Upper lobe of left lung (tissue), 6 donors: ENCODE results near the gene JMJD1C. TPM values are rescaled to one million over a fixed set of nuclear protein-coding genes. Genes with fewer than 3 reads are reported as not detected.

Experiments used
- ATAC-seq, 2 donors: fragments of 200-7000 bp; cut with Tn5 transposase; one replicate each; pipeline ENCODE4 v1.9.1; 2022; ENCODE audit warnings: mild to moderate bottlenecking in 2 of 2, moderate library complexity in 2 of 2; ENCODE audit not compliant: low FRiP score in 2 of 2
- DNase-seq, 2 donors: peaks; one replicate each; pipeline ENCODE4 v3.0.0-alpha.2; 2019 to 2020
- H3K27ac ChIP-seq, 4 donors: fragments of 200-600 bp; sonication (generic); one replicate each; pipeline ENCODE4 v1.5.1; 2016 to 2019
- H3K27me3 ChIP-seq, 4 donors: fragments of 200-600 bp; sonication (generic); one replicate each; pipeline ENCODE4 v1.5.1; 2017 to 2019
- H3K36me3 ChIP-seq, 4 donors: fragments of 200-600 bp; sonication (generic); one replicate each; pipeline ENCODE4 v1.5.1; 2016 to 2019
- H3K4me1 ChIP-seq, 4 donors: fragments of 200-600 bp; sonication (generic); one replicate each; pipeline ENCODE4 v1.5.1; 2018 to 2019
- H3K4me3 ChIP-seq, 4 donors: fragments of 200-600 bp; sonication (generic); one replicate each; pipeline ENCODE4 v1.5.1; 2017 to 2019; ENCODE audit warnings: mild to moderate bottlenecking in 2 of 4, moderate library complexity in 1 of 4
- H3K9me3 ChIP-seq, 4 donors: fragments of 200-600 bp; sonication (generic); one replicate each; pipeline ENCODE4 v1.5.1; 2018 to 2019
- EP300 ChIP-seq, 4 donors: sonication (generic); formaldehyde crosslinking; IDR thresholded peaks; one replicate each; pipeline ENCODE4 v1.5.1; 2017; ENCODE audit warnings: antibody characterized with exemption in 4 of 4, control low read depth in 2 of 4
- POLR2A ChIP-seq, 4 donors: fragments of 450-650 bp; IDR thresholded peaks; one replicate each; pipeline ENCODE4 v1.5.1; 2016 to 2017; ENCODE audit warnings: antibody characterized with exemption in 4 of 4, mild to moderate bottlenecking in 2 of 4
- POLR2AphosphoS5 ChIP-seq, 2 donors: sonication (generic); formaldehyde crosslinking; IDR thresholded peaks; one replicate each; pipeline ENCODE4 v1.5.1; 2017; ENCODE audit warnings: antibody characterized with exemption in 2 of 2
- WGBS, 2 donors: methylation state at CpG; one replicate each; pipeline ENCODE4 v1.1.5; 2017 to 2018; 5-methylcytosine and 5-hydroxymethylcytosine counted together
- total RNA-seq, 6 donors: library from RNA; depleted of rRNA in 4 of 6; stranded (reverse); fragments of >200 nt in 4 of 6; gene quantifications; one replicate each; pipeline versions ENCODE4 v1.1.0 to v1.2.1, GENCODE V29; 2016 to 2021
- TF ChIP-seq, protein P1 (sequence below), 6 experiments: fragments of 450-650 bp in 4 of 6; fragments of 200-600 bp in 2 of 6; sonication (generic) in 2 of 6; IDR thresholded peaks; one replicate each; pipeline ENCODE4 v1.5.1; 2016 to 2019; ENCODE audit warnings: antibody characterized with exemption in 6 of 6
- donor health status: DM: no; HTN: no; CAD: no; lungs with moderate emphysema.
- donor health status: DM: no; HTN: yes; CAD: no; lungs with severe emphysema.

JMJD1C gene
- total RNA-seq, 6 donors from 2014 or later = 80.2 to 130 (median 94.2) TPM

GRCh38 chr10:63369711-63370110 is 96.1 kb downstream of the JMJD1C start:
- Histone ChIP-seq H3K27me3 (no peaks in the 10 kb centered on the region), H3K9me3 (no peaks in the 10 kb centered on the region), H3K36me3 (no peaks in the 10 kb centered on the region), H3K4me1 (peaks cover 0 to 2% (median 0%) of the 10 kb centered on the region in 4 donors), H3K27ac (no peak overlapping the region), H3K4me3 (no peak overlapping the region)
- TF ChIP-seq POLR2A (IDR thresholded peaks at IDR 0.05) = no peak
- TF ChIP-seq EP300 (IDR thresholded peaks at IDR 0.05) = no peak
- ATAC-seq (no peak), DNase-seq (no peak)
- 86 to 96% methylated on average over 2 of the region's 2 CpGs for WGBS, 2 donors

- Histone ChIP-seq H3K4me3 (no peak overlapping the region), H3K4me1 (no peaks in the 10 kb centered on the region), H3K27me3 (no peaks in the 10 kb centered on the region), H3K36me3 (no peaks in the 10 kb centered on the region), H3K27ac (no peak overlapping the region), H3K9me3 (no peaks in the 10 kb centered on the region)
- DNase-seq = no peak
- 87 to 88% methylated on average over 4 of the region's 4 CpGs for WGBS, 2 donors
- no peak for TF ChIP-seq EP300 (IDR thresholded peaks at IDR 0.05)
- TF ChIP-seq POLR2A (IDR thresholded peaks at IDR 0.05) = no peak
- TF ChIP-seq, protein P1, sequence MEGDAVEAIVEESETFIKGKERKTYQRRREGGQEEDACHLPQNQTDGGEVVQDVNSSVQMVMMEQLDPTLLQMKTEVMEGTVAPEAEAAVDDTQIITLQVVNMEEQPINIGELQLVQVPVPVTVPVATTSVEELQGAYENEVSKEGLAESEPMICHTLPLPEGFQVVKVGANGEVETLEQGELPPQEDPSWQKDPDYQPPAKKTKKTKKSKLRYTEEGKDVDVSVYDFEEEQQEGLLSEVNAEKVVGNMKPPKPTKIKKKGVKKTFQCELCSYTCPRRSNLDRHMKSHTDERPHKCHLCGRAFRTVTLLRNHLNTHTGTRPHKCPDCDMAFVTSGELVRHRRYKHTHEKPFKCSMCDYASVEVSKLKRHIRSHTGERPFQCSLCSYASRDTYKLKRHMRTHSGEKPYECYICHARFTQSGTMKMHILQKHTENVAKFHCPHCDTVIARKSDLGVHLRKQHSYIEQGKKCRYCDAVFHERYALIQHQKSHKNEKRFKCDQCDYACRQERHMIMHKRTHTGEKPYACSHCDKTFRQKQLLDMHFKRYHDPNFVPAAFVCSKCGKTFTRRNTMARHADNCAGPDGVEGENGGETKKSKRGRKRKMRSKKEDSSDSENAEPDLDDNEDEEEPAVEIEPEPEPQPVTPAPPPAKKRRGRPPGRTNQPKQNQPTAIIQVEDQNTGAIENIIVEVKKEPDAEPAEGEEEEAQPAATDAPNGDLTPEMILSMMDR (IDR thresholded peaks at IDR 0.05) = no peak
- no peak for TF ChIP-seq POLR2AphosphoS5 (IDR thresholded peaks at IDR 0.05)
- ATAC-seq = no peak
These were observed 97.4 kb downstream of the JMJD1C start for GRCh38 chr10:63368365-63368764.

DNA sequence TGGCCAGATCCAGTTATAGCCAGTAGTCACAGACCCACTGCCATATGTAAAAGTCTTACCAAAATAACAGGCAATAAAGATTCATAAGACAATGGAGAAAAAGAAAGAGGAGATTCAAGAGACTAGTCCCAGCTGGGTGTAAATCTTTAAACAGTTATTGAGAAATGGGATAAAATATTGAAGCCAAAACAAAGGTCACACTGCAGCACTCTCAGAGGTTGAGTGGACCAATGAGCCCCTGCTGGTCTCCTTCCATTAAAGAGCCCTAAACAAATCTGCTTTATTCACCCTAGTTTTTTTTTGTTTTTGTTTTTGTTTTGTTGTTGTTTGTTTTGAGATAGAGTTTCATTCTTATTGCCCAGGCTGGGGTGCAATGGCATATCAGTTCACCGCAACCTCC is 98.8 kb downstream of the JMJD1C start:
- WGBS, 2 donors = 100% methylated on average over 1 of the region's 1 CpG
- ATAC-seq (no peak), DNase-seq (no peak)
- no peaks in the 10 kb centered on the region for H3K27me3 ChIP-seq
- no peaks in the 10 kb centered on the region for H3K36me3 ChIP-seq
- no peak overlapping the region for H3K27ac ChIP-seq
- no peaks in the 10 kb centered on the region for H3K9me3 ChIP-seq
- no peak for TF ChIP-seq POLR2AphosphoS5 (IDR thresholded peaks at IDR 0.05)
- TF ChIP-seq POLR2A (IDR thresholded peaks at IDR 0.05) = no peak
- TF ChIP-seq EP300 (IDR thresholded peaks at IDR 0.05) = no peak
- TF ChIP-seq, protein P1 (IDR thresholded peaks at IDR 0.05) = no peak
- H3K4me3 ChIP-seq = no peak overlapping the region
- H3K4me1 ChIP-seq = no peaks in the 10 kb centered on the region

DNA sequence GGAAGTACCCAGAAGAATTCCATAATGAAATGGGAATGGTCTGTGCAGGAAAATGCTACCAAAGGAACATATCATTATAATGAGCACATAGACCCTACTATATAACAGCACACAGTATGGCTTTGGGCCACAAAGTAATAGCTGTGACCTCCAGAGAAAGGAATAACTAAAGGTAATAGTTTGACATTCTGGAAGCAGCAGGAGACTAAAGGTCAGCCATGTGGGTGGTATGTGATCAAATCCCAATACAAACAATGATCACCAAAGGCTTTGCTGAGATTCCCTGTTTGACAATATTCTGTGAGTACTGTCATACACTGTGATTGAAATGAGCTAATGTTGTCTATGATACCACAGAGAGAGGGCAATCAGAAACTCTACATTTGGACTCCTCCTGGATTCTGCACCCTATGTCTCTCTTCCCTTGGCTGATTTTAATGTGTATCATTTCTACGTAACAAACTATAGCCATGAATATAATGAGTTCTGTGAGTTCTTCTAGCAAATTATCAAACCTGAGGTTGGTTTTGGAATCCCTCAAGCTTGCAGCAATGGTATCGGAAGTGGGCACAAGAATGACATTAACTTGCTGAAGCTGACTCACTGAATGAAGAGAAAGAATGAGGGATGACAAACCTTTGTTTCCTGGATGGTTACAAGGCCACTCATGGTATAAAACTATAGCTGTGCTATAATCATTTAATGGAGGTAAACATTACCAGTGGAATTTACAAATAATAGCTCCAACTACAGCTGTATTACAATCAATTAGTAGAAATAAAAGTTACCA is 99.6 kb downstream of the JMJD1C start:
- 98 to 100% methylated on average over 2 of the region's 2 CpGs for WGBS, 2 donors
- Histone ChIP-seq H3K27ac (no peak overlapping the region), H3K9me3 (no peaks in the 10 kb centered on the region), H3K27me3 (no peaks in the 10 kb centered on the region), H3K4me3 (no peak overlapping the region), H3K4me1 (no peaks in the 10 kb centered on the region), H3K36me3 (no peaks in the 10 kb centered on the region)
- TF ChIP-seq, protein P1 (IDR thresholded peaks at IDR 0.05) = no peak
- TF ChIP-seq POLR2A (IDR thresholded peaks at IDR 0.05) = no peak
- no peak for TF ChIP-seq POLR2AphosphoS5 (IDR thresholded peaks at IDR 0.05)
- no peak for TF ChIP-seq EP300 (IDR thresholded peaks at IDR 0.05)
- DNase-seq (no peak), ATAC-seq (no peak)

DNA sequence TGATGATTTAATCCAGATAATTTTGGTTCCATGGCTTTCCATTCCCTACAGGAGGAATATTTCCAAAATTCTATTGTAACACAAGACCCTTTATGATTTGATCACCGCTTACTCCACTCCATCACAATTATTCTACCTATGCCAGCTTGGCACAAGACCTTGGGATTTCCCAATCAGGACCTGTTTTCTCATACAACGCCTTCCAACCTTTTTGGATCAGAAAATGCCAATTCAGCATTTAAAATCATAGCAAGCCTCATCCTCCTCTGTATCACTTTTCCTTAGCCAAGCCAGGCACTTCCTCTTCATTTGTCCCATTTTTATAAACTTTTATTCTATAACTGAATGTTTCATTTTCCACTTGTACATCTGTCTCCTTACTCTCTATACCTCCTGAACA is 100.9 kb downstream of the JMJD1C start:
- no peaks in the 10 kb centered on the region for H3K36me3 ChIP-seq
- no peaks in the 10 kb centered on the region for H3K27me3 ChIP-seq
- no peaks in the 10 kb centered on the region for H3K9me3 ChIP-seq
- no peak overlapping the region for H3K4me3 ChIP-seq
- H3K27ac ChIP-seq = no peak overlapping the region
- ATAC-seq = no peak
- no peak for DNase-seq
- H3K4me1 ChIP-seq = no peaks in the 10 kb centered on the region
- WGBS, 2 donors = 78 to 90% methylated on average over 2 of the region's 2 CpGs
- no peak for TF ChIP-seq POLR2AphosphoS5 (IDR thresholded peaks at IDR 0.05)
- no peak for TF ChIP-seq POLR2A (IDR thresholded peaks at IDR 0.05)
- TF ChIP-seq EP300 (IDR thresholded peaks at IDR 0.05) = no peak
- TF ChIP-seq, protein P1 (IDR thresholded peaks at IDR 0.05) = no peak
